Measurements from ENCODE around the gene RNF13.
"Not testable (repeated sequence)": the region's sequence is repeated elsewhere in the genome, so short reads cannot be mapped to it uniquely, and the experiment has no call there.

Gene RNF13

GRCh38 chr3:149970716-149971402 is 157.8 kb downstream of the RNF13 start, which contains the start of gene PFN2:
PFN2 (minus strand) TSS chr3:149970895; CDS start chr3:149970856, 39 bp downstream.
- no peak within 1 kb of the TSS for H3K27ac ChIP-seq (replicated peaks)
- peak in 1 of 2 experiments; percentile 14 for DNase-seq (ENCODE audit: low read depth in 1 of 2, low spot score in 1 of 2)
- peaks cover 33% of the 10 kb centered on the region for H3K27me3 ChIP-seq (ENCODE audit: insufficient read depth, poor library complexity, severe bottlenecking)
- TF ChIP-seq REST (IDR thresholded peaks at IDR 0.05; ENCODE audit: insufficient replicate concordance, low read depth) (no peak), CTCF (IDR thresholded peaks at IDR 0.05; ENCODE audit: insufficient read depth, low read length) (no peak), POLR2AphosphoS5 (IDR thresholded peaks at IDR 0.05; ENCODE audit: low read depth) (no peak), SPI1 (IDR thresholded peaks at IDR 0.05; ENCODE audit: borderline replicate concordance, low read depth) (no peak), GABPA (IDR thresholded peaks at IDR 0.05; ENCODE audit: low read depth) (no peak)
- H3K4me3 ChIP-seq (replicated peaks; ENCODE audit: insufficient read depth, low read length) = peak within 1 kb of the TSS; percentile 61

GRCh38 chr3:149971403-149972075 is 158.5 kb downstream of the RNF13 start:
- H3K27me3 ChIP-seq (ENCODE audit: insufficient read depth, poor library complexity, severe bottlenecking) = peaks cover 33% of the 10 kb centered on the region
- H3K4me3 ChIP-seq (replicated peaks; ENCODE audit: insufficient read depth, low read length) = peak overlapping the region; percentile 61
- no peak for TF ChIP-seq REST (IDR thresholded peaks at IDR 0.05; ENCODE audit: insufficient replicate concordance, low read depth)
- TF ChIP-seq GABPA (IDR thresholded peaks at IDR 0.05; ENCODE audit: low read depth) = no peak
- TF ChIP-seq SPI1 (IDR thresholded peaks at IDR 0.05; ENCODE audit: borderline replicate concordance, low read depth) = no peak
- no peak for TF ChIP-seq POLR2AphosphoS5 (IDR thresholded peaks at IDR 0.05; ENCODE audit: low read depth)
- peak in 1 of 2 experiments; percentile 12 for DNase-seq (ENCODE audit: low read depth in 1 of 2, low spot score in 1 of 2)
- H3K27ac ChIP-seq (replicated peaks) = no peak overlapping the region

- Histone ChIP-seq H3K4me3 (replicated peaks; ENCODE audit: insufficient read depth, low read length) (no peak overlapping the region), H3K27me3 (ENCODE audit: insufficient read depth, poor library complexity, severe bottlenecking) (peaks cover 30% of the 10 kb centered on the region), H3K27ac (replicated peaks) (no peak overlapping the region)
- no peak for TF ChIP-seq REST (IDR thresholded peaks at IDR 0.05; ENCODE audit: insufficient replicate concordance, low read depth)
- no peak for DNase-seq (ENCODE audit: low read depth in 1 of 2, low spot score in 1 of 2)
These were observed 162.9 kb downstream of the RNF13 start for GRCh38 chr3:149975919-149976318.

- TF ChIP-seq POLR2AphosphoS5 (IDR thresholded peaks at IDR 0.05; ENCODE audit: low read depth) (no peak), CTCF (IDR thresholded peaks at IDR 0.05; ENCODE audit: insufficient read depth, low read length) (no peak), GABPA (IDR thresholded peaks at IDR 0.05; ENCODE audit: low read depth) (no peak), SPI1 (IDR thresholded peaks at IDR 0.05; ENCODE audit: borderline replicate concordance, low read depth) (no peak), REST (IDR thresholded peaks at IDR 0.05; ENCODE audit: insufficient replicate concordance, low read depth) (no peak)
- DNase-seq (ENCODE audit: low read depth in 1 of 2, low spot score in 1 of 2) = no peak
- Histone ChIP-seq H3K27me3 (ENCODE audit: insufficient read depth, poor library complexity, severe bottlenecking) (peaks cover 19% of the 10 kb centered on the region), H3K4me3 (replicated peaks; ENCODE audit: insufficient read depth, low read length) (no peak overlapping the region), H3K27ac (replicated peaks) (no peak overlapping the region)
These were observed 164.4 kb downstream of the RNF13 start for GRCh38 chr3:149977386-149977785.

GRCh38 chr3:149981979-149982378 is 169.0 kb downstream of the RNF13 start:
- not testable (repeated sequence) for H3K27me3 ChIP-seq (ENCODE audit: insufficient read depth, poor library complexity, severe bottlenecking); H3K27ac ChIP-seq (replicated peaks); DNase-seq (ENCODE audit: low read depth in 1 of 2, low spot score in 1 of 2); H3K4me3 ChIP-seq (replicated peaks; ENCODE audit: insufficient read depth, low read length)

Data from HL-60 (cell line).